ENCODE data around the gene HIVEP3. TPM values are rescaled to one million over a fixed set of nuclear protein-coding genes. Genes with fewer than 3 reads are reported as not detected.
A peak's percentile ranks its signal among the peaks of the same experiment; 100 is the strongest.

The HIVEP3 gene
- total RNA-seq, 2 donors from 2014 or later = 4.7 to 5.8 TPM

DNA sequence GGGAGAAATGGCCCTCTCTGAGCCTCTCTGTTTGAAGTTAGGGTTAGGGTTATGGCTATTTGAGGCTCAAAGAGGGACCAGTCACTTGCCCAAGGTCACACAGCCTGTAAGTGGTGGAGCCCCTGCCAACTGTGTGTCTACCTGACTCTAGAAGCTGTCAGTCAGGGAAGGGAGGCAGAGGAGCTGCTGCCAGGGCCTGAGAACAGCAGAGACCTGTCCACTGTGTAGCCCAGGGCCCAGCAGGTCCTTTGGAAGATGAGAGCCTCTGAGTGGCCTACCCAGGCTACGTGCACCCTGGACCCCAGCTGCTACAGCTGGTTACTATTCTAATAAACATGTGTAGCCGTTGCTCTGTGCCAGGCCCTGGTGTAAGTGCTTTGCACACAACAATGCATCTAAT lies 419.1 kb downstream of the HIVEP3 start:
- Histone ChIP-seq H3K36me3 (no peaks in the 10 kb centered on the region), H3K27ac (peak overlapping the region; percentile 91 to 98), H3K4me1 (peaks cover 0 to 78% of the 10 kb centered on the region in 2 donors), H3K4me3 (no peak overlapping the region), H3K27me3 (no peaks in the 10 kb centered on the region), H3K9me3 (no peaks in the 10 kb centered on the region)
- no peak for DNase-seq (ENCODE audit: low spot score)
- TF ChIP-seq, protein P1, sequence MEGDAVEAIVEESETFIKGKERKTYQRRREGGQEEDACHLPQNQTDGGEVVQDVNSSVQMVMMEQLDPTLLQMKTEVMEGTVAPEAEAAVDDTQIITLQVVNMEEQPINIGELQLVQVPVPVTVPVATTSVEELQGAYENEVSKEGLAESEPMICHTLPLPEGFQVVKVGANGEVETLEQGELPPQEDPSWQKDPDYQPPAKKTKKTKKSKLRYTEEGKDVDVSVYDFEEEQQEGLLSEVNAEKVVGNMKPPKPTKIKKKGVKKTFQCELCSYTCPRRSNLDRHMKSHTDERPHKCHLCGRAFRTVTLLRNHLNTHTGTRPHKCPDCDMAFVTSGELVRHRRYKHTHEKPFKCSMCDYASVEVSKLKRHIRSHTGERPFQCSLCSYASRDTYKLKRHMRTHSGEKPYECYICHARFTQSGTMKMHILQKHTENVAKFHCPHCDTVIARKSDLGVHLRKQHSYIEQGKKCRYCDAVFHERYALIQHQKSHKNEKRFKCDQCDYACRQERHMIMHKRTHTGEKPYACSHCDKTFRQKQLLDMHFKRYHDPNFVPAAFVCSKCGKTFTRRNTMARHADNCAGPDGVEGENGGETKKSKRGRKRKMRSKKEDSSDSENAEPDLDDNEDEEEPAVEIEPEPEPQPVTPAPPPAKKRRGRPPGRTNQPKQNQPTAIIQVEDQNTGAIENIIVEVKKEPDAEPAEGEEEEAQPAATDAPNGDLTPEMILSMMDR (IDR thresholded peaks at IDR 0.05) = no peak

DNA sequence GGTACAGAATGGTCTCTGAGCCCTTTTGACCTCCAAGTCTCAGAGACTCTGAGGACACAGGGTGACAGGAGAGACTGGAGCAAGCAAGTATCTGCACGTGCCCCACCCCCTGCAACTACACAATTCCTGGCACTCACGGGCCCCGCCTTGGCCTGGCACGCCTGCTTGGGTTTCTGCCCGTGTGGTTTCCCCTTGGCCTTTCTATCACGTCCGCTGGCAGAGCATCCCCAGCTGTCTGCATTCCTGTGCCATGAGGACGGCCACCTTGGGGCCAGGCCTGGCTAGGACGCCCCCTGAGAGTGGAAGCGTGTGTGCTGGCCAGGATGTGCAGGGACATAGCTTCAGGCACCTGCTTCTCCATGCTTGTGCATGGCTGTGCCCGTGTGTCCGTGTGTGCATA lies 419.9 kb downstream of the HIVEP3 start:
- TF ChIP-seq, protein P1 (IDR thresholded peaks at IDR 0.05) = no peak
- no peaks in the 10 kb centered on the region for H3K36me3 ChIP-seq
- peaks cover 0 to 79% of the 10 kb centered on the region in 2 donors for H3K4me1 ChIP-seq
- H3K27ac ChIP-seq = peak overlapping the region; percentile 91 to 98
- H3K9me3 ChIP-seq = no peaks in the 10 kb centered on the region
- peak; percentile 82 for DNase-seq (ENCODE audit: low spot score)
- H3K27me3 ChIP-seq = no peaks in the 10 kb centered on the region
- no peak overlapping the region for H3K4me3 ChIP-seq

DNA sequence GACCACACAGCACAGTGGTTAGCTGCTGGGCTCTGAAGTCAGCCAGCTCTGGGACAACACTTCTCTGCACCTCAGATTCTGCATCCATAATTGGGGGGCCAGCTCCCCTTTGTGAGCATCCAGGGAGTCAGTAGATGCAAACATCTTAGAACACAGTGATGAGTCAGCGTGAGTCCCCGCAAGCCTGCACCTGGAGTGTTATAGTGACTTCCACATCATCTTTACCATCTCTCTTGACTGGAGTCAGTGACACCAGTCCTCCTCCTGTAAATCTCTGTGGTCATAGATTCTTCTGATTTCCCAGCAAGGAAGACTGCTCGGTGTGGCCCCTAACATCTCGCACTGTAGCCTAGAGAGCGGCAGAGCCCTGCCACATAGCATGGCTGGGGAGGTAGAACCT lies 420.3 kb downstream of the HIVEP3 start:
- TF ChIP-seq, protein P1 (IDR thresholded peaks at IDR 0.05) = no peak
- H3K9me3 ChIP-seq = no peaks in the 10 kb centered on the region

DNA sequence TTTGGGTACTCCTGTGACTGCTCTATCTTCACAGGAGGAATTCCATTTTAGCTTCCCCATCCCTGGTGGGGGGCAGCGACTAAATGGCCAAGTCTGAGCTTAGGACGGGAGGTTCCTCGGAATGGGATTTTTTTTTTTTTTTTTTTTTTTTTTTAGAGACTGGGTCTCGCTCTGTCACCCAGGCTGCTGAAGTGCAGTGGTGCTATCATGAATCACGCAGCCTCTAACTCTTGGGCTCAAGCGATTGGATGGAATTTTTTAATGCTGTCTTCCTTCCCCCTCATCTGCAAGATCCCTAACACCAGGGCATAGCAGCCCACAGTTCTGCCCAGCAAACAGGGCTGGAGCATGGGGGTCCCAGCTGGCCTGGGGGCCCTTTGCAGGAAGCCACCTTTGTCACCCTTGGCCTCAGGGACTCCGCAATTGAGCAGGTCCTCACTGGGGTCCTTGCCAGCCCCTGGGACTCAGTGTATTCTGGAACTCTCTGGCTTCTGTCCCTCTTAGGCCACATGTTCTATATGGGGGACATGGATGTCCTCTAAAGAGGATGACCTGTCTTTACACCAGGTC lies 421.2 kb downstream of the HIVEP3 start:
- Histone ChIP-seq H3K36me3 (no peaks in the 10 kb centered on the region), H3K27me3 (no peaks in the 10 kb centered on the region), H3K27ac (peak overlapping the region; percentile 91 to 98), H3K9me3 (no peaks in the 10 kb centered on the region), H3K4me1 (peaks cover 0 to 71% of the 10 kb centered on the region in 2 donors), H3K4me3 (no peak overlapping the region)
- no peak for DNase-seq (ENCODE audit: low spot score)
- TF ChIP-seq, protein P1 (IDR thresholded peaks at IDR 0.05) = no peak

More for the DNA sequence above, 420.3 kb downstream of the HIVEP3 start:
- no peak overlapping the region for H3K4me3 ChIP-seq
- DNase-seq (ENCODE audit: low spot score) = no peak
- H3K36me3 ChIP-seq = no peaks in the 10 kb centered on the region
- H3K27me3 ChIP-seq = no peaks in the 10 kb centered on the region
- H3K4me1 ChIP-seq = peaks cover 0 to 79% of the 10 kb centered on the region in 2 donors
- H3K27ac ChIP-seq = peak overlapping the region; percentile 91 to 98

DNA sequence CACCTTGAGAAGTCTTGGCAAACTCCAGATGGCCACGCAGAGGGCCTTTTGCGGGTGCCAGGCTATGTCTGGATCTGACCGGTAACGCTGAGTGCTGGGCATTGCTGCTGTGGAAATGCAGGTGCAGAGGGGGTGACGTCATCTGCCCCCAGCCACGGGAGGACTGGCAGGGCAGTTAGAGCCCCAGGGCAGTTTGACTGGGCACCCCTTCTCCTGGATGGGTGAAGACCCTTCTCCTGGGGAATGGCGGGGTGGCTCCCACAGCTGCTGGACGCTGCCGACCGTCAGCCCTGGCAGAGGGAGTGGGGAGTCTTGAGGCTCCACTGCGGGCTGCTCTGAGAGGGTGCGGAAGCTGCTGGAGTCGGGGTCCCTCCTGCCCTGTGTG lies 421.7 kb downstream of the HIVEP3 start:
- H3K36me3 ChIP-seq = no peaks in the 10 kb centered on the region
- no peak overlapping the region for H3K4me3 ChIP-seq
- no peaks in the 10 kb centered on the region for H3K9me3 ChIP-seq
- DNase-seq (ENCODE audit: low spot score) = no peak
- H3K4me1 ChIP-seq = peaks cover 0 to 66% of the 10 kb centered on the region in 2 donors
- TF ChIP-seq, protein P1 (IDR thresholded peaks at IDR 0.05) = no peak
- no peaks in the 10 kb centered on the region for H3K27me3 ChIP-seq
- H3K27ac ChIP-seq = peak overlapping the region; percentile 91 to 98

Data from right atrium auricular region (tissue), 2 donors.